IMR-90 (cell line): Measurements from ENCODE around the gene ROMO1. TPM values are rescaled to one million over a fixed set of nuclear protein-coding genes. Genes with fewer than 3 reads are reported as not detected.

Source experiments
- ATAC-seq: fragments of 200-7000 bp; cut with Tn5 transposase; 2 replicates; pipeline ENCODE4 v1.9.1; 2020; ENCODE audit warnings: low read depth, mild to moderate bottlenecking, moderate library complexity
- BruUV-seq: library from RNA; stranded (reverse); fragments of 400-500 nt; replicated peaks from 2 replicates; lab custom pipeline; 2021; lab: Mats Ljungman, UMichigan
- CTCF ChIA-PET: fragments of 300-600 bp; formaldehyde crosslinking; extraction: SDS; loops from one replicate; lab custom pipeline; 2021; ENCODE audit warnings: antibody characterized with exemption; lab: Yijun Ruan, JAX
- POLR2A ChIA-PET: fragments of 300-600 bp; sonication (Branson Sonifier 250); formaldehyde crosslinking; loops from one replicate; lab custom pipeline; 2022; ENCODE audit warnings: antibody characterized with exemption; ENCODE audit not compliant: unreplicated experiment; lab: Charles Lee
- DNase-seq: peaks from one replicate; pipeline ENCODE4 v3.0.0; 2013
- H2AFZ ChIP-seq: replicated peaks from 2 replicates; pipeline ENCODE3; 2013; ENCODE audit warnings: low read length, mild to moderate bottlenecking; ENCODE audit not compliant: poor library complexity
- H2AK5ac ChIP-seq: 2 replicates; pipeline ENCODE4 v1.6.1; 2013; ENCODE audit warnings: low read depth, low read length, inconsistent platforms
- H2AK9ac ChIP-seq: replicated peaks from 2 replicates; pipeline ENCODE3; 2013; ENCODE audit warnings: mild to moderate bottlenecking, low read depth, low read length, moderate library complexity; ENCODE audit not compliant: poor library complexity
- H2BK120ac ChIP-seq: 2 replicates; pipeline ENCODE4 v1.6.1; 2013; ENCODE audit warnings: low read depth, low read length, inconsistent platforms
- H2BK15ac ChIP-seq: 3 replicates; pipeline ENCODE4 v1.6.1; 2013; ENCODE audit warnings: low read depth, low read length, inconsistent platforms
- H2BK20ac ChIP-seq: 2 replicates; pipeline ENCODE4 v1.6.1; 2013; ENCODE audit warnings: low read depth, mild to moderate bottlenecking, inconsistent platforms, low read length, moderate library complexity
- H2BK5ac ChIP-seq: 2 replicates; pipeline ENCODE4 v1.6.1; 2013; ENCODE audit warnings: mild to moderate bottlenecking, low read depth, low read length, inconsistent platforms; ENCODE audit not compliant: poor library complexity, severe bottlenecking
- H3K14ac ChIP-seq: replicated peaks from 2 replicates; pipeline ENCODE4 v1.6.1; 2013; ENCODE audit warnings: low read depth, low read length, inconsistent platforms
- H3K18ac ChIP-seq: 2 replicates; pipeline ENCODE4 v1.6.1; 2013; ENCODE audit warnings: low read depth, low read length, control low read depth
- H3K23ac ChIP-seq: 2 replicates; pipeline ENCODE4 v1.6.1; 2013; ENCODE audit warnings: low read depth, low read length, inconsistent platforms
- H3K27ac ChIP-seq: 2 replicates; pipeline ENCODE4 v1.5.1; 2013; ENCODE audit warnings: mild to moderate bottlenecking, control low read depth, low read length; ENCODE audit not compliant: insufficient read depth
- H3K27me3 ChIP-seq: 2 replicates; pipeline ENCODE4 v1.6.1; 2013; ENCODE audit warnings: low read length; ENCODE audit not compliant: control insufficient read depth, insufficient read depth
- H3K36me3 ChIP-seq: 2 replicates; pipeline ENCODE4 v1.6.1; 2013; ENCODE audit warnings: low read length, mixed read lengths; ENCODE audit not compliant: control insufficient read depth, insufficient read depth
- H3K4ac ChIP-seq: 2 replicates; pipeline ENCODE4 v1.6.1; 2013; ENCODE audit warnings: low read depth, low read length, inconsistent platforms
- H3K4me1 ChIP-seq: 2 replicates; pipeline ENCODE4 v1.6.1; 2013; ENCODE audit warnings: low read length, mixed read lengths; ENCODE audit not compliant: control insufficient read depth, insufficient read depth
- H3K4me2 ChIP-seq: 2 replicates; pipeline ENCODE4 v1.6.1; 2013; ENCODE audit warnings: low read depth, mild to moderate bottlenecking, control low read depth, low read length, moderate library complexity
- H3K4me3 ChIP-seq: 2 replicates; pipeline ENCODE4 v1.5.1; 2013; ENCODE audit warnings: low read depth, mild to moderate bottlenecking, control low read depth, low read length, moderate library complexity; ENCODE audit not compliant: insufficient read depth
- H3K56ac ChIP-seq: 2 replicates; pipeline ENCODE4 v1.6.1; 2013; ENCODE audit warnings: low read length, inconsistent platforms; ENCODE audit not compliant: insufficient read depth; ENCODE audit errors: extremely low read depth
- H3K79me1 ChIP-seq, 2 experiments: 2 replicates each; pipeline ENCODE4 v1.6.1; 2013; ENCODE audit warnings: low read length in 2 of 2, inconsistent platforms in 1 of 2, low read depth in 1 of 2
- H3K9ac ChIP-seq: 2 replicates; pipeline ENCODE4 v1.6.1; 2013; ENCODE audit warnings: low read depth, low read length, control low read depth
- H3K9me1 ChIP-seq: 2 replicates; pipeline ENCODE4 v1.6.1; 2013; ENCODE audit warnings: low read length, inconsistent platforms; ENCODE audit not compliant: insufficient read depth
- H3K9me3 ChIP-seq: 2 replicates; pipeline ENCODE4 v1.6.1; 2013; ENCODE audit warnings: low read length; ENCODE audit not compliant: control insufficient read depth, insufficient read depth
- H4K20me1 ChIP-seq: 2 replicates; pipeline ENCODE4 v1.6.1; 2013; ENCODE audit warnings: low read length, inconsistent platforms; ENCODE audit not compliant: insufficient read depth
- H4K5ac ChIP-seq: 2 replicates; pipeline ENCODE4 v1.6.1; 2013; ENCODE audit warnings: mild to moderate bottlenecking, low read depth, low read length, control low read depth
- H4K8ac ChIP-seq, 2 experiments: 2 replicates each; pipeline ENCODE4 v1.6.1; 2013; ENCODE audit warnings: low read depth in 2 of 2, low read length in 2 of 2, control low read depth in 1 of 2, inconsistent platforms in 1 of 2
- H4K91ac ChIP-seq: 2 replicates; pipeline ENCODE4 v1.6.1; 2013; ENCODE audit warnings: low read depth, low read length, inconsistent platforms; ENCODE audit not compliant: insufficient read depth
- BHLHE40 ChIP-seq: fragments of 150-350 bp; IDR thresholded peaks from 2 replicates; pipeline ENCODE4 v1.6.1; 2016; ENCODE audit warnings: mild to moderate bottlenecking, low read depth, low read length
- CHD1 ChIP-seq: IDR thresholded peaks from 2 replicates; pipeline ENCODE4 v1.6.1; 2012; ENCODE audit warnings: low read depth, low read length, improper control_type of control experiment
- ELK1 ChIP-seq: fragments of 150-350 bp; IDR thresholded peaks from 2 replicates; pipeline ENCODE4 v1.6.1; 2016; ENCODE audit warnings: low read depth, mild to moderate bottlenecking, low read length, moderate library complexity, borderline replicate concordance
- FOS ChIP-seq: fragments of 150-350 bp; IDR thresholded peaks from 2 replicates; pipeline ENCODE4 v1.6.1; 2016; ENCODE audit warnings: low read depth, low read length
- MAZ ChIP-seq: IDR thresholded peaks from 2 replicates; pipeline ENCODE4 v1.6.1; 2012; ENCODE audit warnings: low read depth, mild to moderate bottlenecking, low read length, improper control_type of control experiment, moderate library complexity, borderline replicate concordance
- MXI1 ChIP-seq: IDR thresholded peaks from 2 replicates; pipeline ENCODE4 v1.6.1; 2012; ENCODE audit warnings: low read depth, mild to moderate bottlenecking, low read length, moderate library complexity, borderline replicate concordance
- NFE2L2 ChIP-seq: fragments of 150-350 bp; IDR thresholded peaks from 2 replicates; pipeline ENCODE4 v1.6.1; 2016; ENCODE audit warnings: low read depth, mild to moderate bottlenecking, low read length
- RAD21 ChIP-seq: IDR thresholded peaks from 2 replicates; pipeline ENCODE4 v1.6.1; 2012; ENCODE audit warnings: low read length, improper control_type of control experiment
- RCOR1 ChIP-seq: IDR thresholded peaks from 2 replicates; pipeline ENCODE4 v1.6.1; 2012; ENCODE audit warnings: mild to moderate bottlenecking, low read length, improper control_type of control experiment; ENCODE audit not compliant: insufficient replicate concordance
- RFX5 ChIP-seq: IDR thresholded peaks from 2 replicates; pipeline ENCODE4 v1.8.0; 2012; ENCODE audit warnings: low read depth, mild to moderate bottlenecking, low read length, moderate library complexity
- USF2 ChIP-seq: fragments of 150-350 bp; IDR thresholded peaks from 2 replicates; pipeline ENCODE4 v1.6.1; 2017; ENCODE audit warnings: mild to moderate bottlenecking, antibody characterized with exemption, low read length, low read depth
- WGBS, 2 experiments: methylation state at CpG; one replicate each; pipeline versions ENCODE4 v1.1.5 to v1.1.7; 2013; ENCODE audit warnings: missing lambda C conversion rate in 2 of 2; ENCODE audit not compliant: insufficient read length in 1 of 2; ENCODE audit errors: extremely low coverage in 2 of 2; 5-methylcytosine and 5-hydroxymethylcytosine counted together
- dilution Hi-C: fragments of 300-500 bp; cut with HindIII; formaldehyde crosslinking; loops from one replicate; pipeline ENCODE4 v1.14.3; 2018; ENCODE audit warnings: low sequenced_read_pairs; ENCODE audit not compliant: unreplicated experiment
- in situ Hi-C: fragments of 300-500 bp; cut with MboI; formaldehyde crosslinking; loops from 3 replicates; pipeline ENCODE4 v1.14.3; 2019; ENCODE audit warnings: low sequenced_read_pairs, inconsistent platforms, mixed read lengths
- intact Hi-C: fragments of 100-400 bp; cut with micrococcal nuclease; formaldehyde crosslinking; loops from 2 replicates; pipeline ENCODE4 v1.10.0; 2022
- polyA plus RNA-seq, 3 experiments: library from polyadenylated mRNA; depleted of rRNA; stranded (reverse); fragments of >200 nt; gene quantifications; 2 replicates each; pipeline ENCODE4 v1.2.3, GENCODE V29; 2012; ENCODE audit warnings: low replicate concordance in 1 of 3
- total RNA-seq: library from RNA; depleted of rRNA; stranded (reverse); fragments of >200 nt; gene quantifications from 2 replicates; pipeline ENCODE4 v1.2.3, GENCODE V29; 2012
- TF ChIP-seq, protein P1 (sequence below): conservative IDR thresholded peaks from 2 replicates; pipeline ENCODE4 v1.5.1; 2012; ENCODE audit warnings: mild to moderate bottlenecking, low read depth, low read length, improper control_type of control experiment

Gene ROMO1
- total and polyA plus RNA-seq, 2 of the 4 experiments (the other 2 are of a cell fraction) = 223 to 555 TPM

DNA sequence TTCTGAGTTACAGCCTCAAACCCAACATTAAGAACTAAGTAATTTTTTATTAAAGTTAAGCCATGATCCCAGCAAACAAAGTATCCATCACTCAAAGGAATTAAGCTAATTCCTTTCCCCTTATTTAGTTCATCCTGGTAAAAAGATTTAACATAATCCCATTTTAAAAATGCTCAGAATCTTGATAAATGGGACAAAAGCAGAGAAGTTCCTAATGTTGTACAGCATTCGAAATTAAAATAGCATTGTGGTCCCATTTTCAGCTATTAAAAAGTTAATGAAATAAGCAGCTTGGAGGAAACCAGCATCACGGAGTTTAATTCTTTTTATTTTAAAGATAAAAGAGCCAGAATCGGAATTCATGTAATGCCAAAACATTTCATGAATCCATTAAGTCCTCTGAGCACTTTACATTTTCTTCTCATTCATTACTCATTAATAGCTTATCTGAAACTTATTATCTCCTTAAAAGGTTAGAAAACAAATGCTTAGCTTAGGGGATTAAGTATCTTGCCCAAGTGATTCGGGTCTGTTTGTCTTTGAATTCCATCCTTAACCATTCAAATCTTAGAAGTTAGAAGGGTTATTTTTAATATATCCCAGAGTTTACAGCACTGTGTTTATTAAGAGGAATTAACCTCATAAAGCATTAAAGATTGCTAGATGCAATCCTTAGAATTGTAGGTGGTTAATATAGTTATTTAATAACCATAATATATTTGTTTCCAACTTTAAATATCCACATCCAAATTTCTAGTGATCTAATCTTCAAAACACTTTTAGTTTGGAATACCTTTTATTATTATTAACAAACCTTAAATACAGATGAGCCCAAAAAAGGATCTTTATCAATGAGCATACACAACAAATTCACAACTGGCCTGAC, 31.6 kb downstream of the ROMO1 start:
- Histone ChIP-seq H4K91ac (no peak overlapping the region), H4K5ac (no peak overlapping the region), H3K14ac (no peak overlapping the region), H3K18ac (no peak overlapping the region), H3K79me1 (peaks cover 0 to 36% of the 10 kb centered on the region in 2 experiments; a peak in 3 of 4 replicates), H3K23ac (no peak overlapping the region), H2BK5ac (no peak overlapping the region), H2BK120ac (no peak overlapping the region), H3K4ac (no peak overlapping the region), H3K27me3 (no peaks in the 10 kb centered on the region), H3K9me1 (no peaks in the 10 kb centered on the region; the same call in 1 of the 2 replicates), H3K27ac (no peak overlapping the region), H3K4me3 (no peak overlapping the region), H3K4me2 (no peak overlapping the region), H2BK20ac (no peak overlapping the region), H3K36me3 (peaks cover 71% of the 10 kb centered on the region), H3K4me1 (0 out of 2 replicates have a peak, but pooled peaks cover 1% of the 10 kb centered on the region), H2AFZ (no peak overlapping the region), H4K8ac (no peak overlapping the region), H2BK15ac (no peak overlapping the region), H3K56ac (no peak overlapping the region), H2AK5ac (no peak overlapping the region), H3K9me3 (no peaks in the 10 kb centered on the region), H4K20me1 (peaks cover 96% of the 10 kb centered on the region), H3K9ac (no peak overlapping the region; the same call in 1 of the 2 replicates), H2AK9ac (no peak overlapping the region)
- ChIA-PET POLR2A (interaction anchor here (1.0 kb wide), 1 partner anchor 9 kb away, joined by 3 read pairs; no protein-coding TSS in a partner anchor), CTCF (interaction anchor here (0.5 to 1.1 kb wide), 2 partner anchors 126 to 154 kb away, joined by 3 read pairs; no protein-coding TSS in a partner anchor)
- DNase-seq (no peak), ATAC-seq (no peak)
- intact Hi-C loops (no loop called here), in situ Hi-C loops (no loop called here), dilution Hi-C loops (no loop called here)
- TF ChIP-seq BHLHE40 (no peak), NFE2L2 (no peak), RCOR1 (no peak), MXI1 (no peak), RAD21 (no peak), CHD1 (no peak), RFX5 (no peak), MAZ (no peak), ELK1 (no peak), FOS (no peak), USF2 (no peak)
- TF ChIP-seq, protein P1, sequence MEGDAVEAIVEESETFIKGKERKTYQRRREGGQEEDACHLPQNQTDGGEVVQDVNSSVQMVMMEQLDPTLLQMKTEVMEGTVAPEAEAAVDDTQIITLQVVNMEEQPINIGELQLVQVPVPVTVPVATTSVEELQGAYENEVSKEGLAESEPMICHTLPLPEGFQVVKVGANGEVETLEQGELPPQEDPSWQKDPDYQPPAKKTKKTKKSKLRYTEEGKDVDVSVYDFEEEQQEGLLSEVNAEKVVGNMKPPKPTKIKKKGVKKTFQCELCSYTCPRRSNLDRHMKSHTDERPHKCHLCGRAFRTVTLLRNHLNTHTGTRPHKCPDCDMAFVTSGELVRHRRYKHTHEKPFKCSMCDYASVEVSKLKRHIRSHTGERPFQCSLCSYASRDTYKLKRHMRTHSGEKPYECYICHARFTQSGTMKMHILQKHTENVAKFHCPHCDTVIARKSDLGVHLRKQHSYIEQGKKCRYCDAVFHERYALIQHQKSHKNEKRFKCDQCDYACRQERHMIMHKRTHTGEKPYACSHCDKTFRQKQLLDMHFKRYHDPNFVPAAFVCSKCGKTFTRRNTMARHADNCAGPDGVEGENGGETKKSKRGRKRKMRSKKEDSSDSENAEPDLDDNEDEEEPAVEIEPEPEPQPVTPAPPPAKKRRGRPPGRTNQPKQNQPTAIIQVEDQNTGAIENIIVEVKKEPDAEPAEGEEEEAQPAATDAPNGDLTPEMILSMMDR = no peak
- no TSS peak for BruUV-seq
- no CpG with 5 or more reads among the region's 4 CpGs for WGBS, 2 experiments
